Stimulated activated CD4-positive, alpha-beta T cell treated with anti-CD3 and anti-CD28 coated beads, Interleukin-4, amount 100 ng/mL, for 24 hours (primary cell): ENCODE data around the gene MYO3B.

ENCODE experiments used
- DNase-seq: peaks from one replicate; pipeline ENCODE4 v3.0.0-alpha.2; 2020

MYO3B gene

DNA sequence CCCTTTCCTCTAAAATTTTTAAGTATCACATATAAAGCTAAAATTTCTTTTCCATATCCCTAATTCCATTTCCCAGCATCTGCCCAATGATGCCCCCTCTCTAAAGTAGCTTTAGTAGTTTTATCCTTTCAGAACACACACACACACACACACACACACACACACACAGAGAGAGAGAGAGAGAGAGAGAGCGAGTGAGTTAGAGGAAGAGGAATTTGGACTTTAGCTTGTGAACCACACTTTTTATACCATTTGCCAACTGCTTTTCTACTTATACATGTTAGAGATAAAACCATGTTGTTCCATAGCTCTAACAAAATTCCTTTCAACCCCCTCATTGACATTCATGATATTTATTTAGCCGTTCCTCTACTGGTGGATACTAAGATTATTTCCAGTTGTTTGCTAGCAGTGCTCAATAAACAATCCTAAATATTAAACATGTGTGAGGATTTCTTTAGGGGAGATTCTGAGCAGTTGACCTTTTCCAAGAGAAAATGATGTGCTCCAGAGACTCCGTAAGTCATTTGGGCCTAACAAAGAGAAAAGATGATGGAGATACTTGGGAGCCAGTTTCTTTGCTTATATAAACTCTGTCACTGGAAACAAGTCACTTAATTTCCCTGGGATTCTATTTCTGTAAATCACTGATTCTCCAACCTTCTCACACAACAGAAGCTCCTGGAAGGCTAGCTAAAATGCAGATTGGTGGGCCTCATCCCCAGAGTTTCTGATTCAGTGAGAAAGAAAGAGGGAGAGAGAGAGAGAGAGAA is 307.5 kb downstream of the MYO3B start:
- no peak for DNase-seq

GRCh38 chr2:170486730-170487129 is 308.8 kb downstream of the MYO3B start:
- no peak for DNase-seq

DNA sequence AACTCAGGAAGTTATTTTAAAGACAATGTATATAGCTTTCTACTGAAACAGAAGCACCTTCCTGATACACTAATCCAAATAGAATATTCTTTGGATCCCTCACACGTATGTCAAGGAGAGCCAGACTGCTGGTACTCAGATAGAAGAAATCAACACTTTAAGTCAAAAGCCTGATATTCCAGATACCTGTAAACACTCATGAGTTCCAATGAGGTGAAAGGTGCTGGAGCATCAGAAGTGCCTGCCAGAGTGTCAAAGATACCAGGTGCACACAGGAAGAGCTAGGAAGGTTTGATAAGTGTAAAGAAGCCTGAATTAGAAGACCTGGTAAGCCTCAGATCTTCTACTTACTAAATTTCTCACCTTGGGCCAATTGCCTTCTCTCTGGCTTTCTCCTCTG is 310.9 kb downstream of the MYO3B start:
- no peak for DNase-seq

DNA sequence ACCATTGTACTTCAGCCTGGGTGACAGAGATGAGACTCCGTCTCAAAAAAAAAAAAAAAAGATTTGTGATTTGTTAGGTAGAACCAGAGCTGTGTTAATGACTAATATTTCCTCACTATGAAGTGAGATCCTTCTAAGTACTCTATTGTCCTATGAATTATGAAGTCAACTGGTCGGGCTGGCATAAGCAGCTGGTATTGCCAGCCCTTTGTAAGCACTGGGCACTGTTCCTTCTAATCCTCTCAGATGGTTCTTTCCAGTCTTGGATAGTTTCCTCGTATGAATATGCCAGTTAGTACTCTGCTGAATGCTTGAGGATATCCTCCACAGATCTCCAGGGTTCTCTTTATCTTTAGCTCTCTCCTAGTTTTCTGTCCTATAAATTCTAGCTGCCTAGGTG is 314.1 kb downstream of the MYO3B start:
- DNase-seq, result no peak

GRCh38 chr2:170493426-170494097 is 315.6 kb downstream of the MYO3B start:
- DNase-seq, result no peak

DNA sequence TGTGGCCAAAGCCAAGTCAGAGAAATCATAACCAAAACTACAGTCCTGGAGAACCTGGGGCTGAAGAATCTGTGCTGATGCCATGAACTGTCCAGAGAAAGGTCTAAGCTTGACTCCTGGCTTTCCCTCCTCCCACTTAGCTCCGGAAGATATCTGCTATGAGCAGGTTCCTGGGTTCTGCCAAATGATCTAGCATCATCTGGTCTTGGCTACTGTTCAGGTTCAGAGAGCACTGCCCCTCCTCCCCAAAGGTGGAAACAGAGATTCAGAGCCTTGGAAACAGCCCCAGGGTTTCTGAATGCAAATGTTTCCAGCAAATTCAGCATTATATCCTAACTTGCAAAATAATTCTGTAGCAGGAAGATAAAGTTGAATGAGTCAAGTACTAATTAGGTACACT is 317.9 kb downstream of the MYO3B start:
- no peak for DNase-seq

DNA sequence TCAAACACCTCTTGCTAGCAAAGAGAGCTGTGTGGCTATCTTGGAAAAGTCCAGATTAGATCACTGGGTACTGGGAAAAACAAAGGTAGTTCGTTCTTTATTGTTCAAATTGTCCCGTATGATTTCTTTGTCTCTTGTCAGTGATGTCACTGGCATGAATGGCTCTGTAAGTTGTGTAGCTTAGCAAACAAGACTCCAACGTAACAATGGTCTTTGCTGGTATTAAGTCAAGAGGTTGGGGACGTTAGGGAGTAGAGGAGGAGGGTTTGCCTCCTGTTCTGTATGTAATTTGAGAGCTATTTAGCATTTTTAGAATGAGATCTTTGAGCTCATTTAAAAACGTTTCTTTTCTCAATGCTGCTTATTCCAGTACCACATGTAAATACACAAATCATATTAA is 320.7 kb downstream of the MYO3B start:
- no peak for DNase-seq

- DNase-seq, result no peak
Measured at GRCh38 chr2:170500104-170500503, 322.2 kb downstream of the MYO3B start.

DNA sequence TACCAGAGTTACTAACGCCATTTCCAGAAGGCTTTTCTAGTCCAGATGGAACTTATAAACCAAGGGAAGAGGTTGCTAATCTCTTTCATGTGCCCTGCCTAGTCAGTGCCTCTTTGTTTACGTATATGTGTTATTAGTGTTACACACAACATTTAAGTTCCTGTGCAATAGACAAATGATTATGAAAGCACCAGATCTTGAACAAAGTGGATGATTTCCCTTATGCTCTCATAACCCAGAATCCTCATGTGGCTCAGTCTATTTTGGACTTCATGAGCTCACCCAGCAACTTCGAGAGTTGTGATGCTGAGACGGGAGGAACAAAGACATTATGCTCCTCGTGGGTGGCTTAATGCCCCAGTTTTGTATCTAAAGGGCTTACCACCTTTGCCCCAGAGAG is 322.8 kb downstream of the MYO3B start:
- no peak for DNase-seq

DNA sequence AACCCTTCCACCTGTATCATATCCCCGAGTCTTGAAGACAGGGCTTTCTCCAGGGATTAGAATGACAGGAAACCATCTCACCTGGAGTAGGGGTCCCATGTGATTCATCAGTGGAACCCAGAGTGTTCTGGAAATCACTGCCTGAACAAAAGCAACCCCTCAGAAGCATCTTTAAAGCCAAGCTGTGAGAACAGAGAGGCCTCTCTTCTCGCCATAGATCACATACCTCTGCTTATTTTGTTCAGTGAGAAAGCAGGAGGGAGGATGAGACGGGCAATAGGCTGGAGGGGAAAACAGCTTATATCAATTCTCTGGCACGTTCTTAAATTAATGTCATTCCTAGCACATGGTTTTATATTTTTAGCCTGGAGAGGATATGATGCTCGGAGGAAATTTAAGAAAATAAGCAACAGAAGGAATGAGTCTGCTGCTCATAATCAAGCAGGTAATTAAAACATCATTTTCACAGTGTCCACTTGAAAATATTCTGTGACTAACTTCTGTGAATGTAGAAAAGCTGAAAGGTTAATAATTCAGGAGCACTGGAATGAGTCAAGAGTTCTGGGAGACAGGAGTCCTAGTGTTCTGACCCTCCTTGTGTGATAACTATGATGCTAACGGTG is 323.6 kb downstream of the MYO3B start:
- DNase-seq, result no peak

DNA sequence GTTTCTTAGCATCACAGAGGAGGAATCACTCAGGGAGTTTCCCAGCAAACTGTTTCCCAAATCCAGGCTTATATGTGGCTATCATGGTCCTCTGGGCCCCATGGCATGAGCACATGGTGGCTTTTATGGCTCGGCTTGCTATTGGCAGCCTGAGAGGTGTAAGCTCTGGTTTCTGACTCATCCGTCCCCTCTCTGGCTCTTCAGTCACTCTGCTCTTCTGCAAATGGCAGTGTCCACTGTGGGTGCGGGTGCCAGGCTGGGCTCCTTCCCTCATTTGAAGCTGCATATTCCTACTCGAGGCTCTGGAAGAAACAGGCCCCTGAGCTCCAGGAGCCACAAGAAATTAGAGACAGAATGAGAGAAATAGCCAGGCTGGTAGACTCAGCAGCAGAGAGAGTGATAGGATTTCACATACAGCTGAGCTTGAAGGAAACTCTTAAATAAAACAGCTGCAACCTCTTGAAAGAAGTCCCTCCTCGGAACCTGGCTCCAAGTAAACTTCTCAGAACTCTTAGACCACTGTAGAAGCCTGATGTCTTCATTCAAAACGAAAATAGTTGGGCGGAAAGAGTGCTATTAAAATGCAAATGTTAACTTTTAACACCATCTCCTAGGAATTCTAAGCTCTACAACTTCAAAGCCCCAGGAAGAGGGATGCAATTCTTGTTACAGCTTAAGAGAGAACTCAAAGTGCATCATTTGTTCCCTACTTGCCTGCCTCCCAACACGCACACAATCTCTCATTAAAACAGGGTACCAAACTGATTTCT is 324.6 kb downstream of the MYO3B start:
- DNase-seq, result no peak

DNA sequence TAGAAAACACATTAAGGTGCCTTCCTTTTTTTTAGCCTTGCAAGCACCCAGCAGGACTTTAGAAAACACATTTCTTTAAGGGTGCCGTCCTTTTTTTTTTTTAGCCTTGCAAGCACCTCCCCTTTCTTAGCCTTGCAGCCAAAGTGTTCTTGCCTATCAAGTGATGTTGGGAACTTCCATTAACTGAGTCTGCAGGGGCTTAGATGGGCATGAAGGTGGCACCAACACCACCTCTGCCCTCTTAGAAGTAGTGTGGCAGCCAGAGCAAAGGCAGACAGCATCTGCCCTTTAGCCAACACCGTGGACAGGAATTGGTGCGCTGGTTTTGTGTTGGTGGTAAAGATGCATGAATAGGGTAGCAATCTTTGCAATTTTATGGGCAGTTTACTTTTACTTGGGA is 325.6 kb downstream of the MYO3B start:
- no peak for DNase-seq

- DNase-seq, result no peak
Measured at GRCh38 chr2:170503971-170504809, 326.2 kb downstream of the MYO3B start.

- DNase-seq, result no peak
Measured at GRCh38 chr2:170504810-170505145, 326.8 kb downstream of the MYO3B start.

- DNase-seq, result no peak
Measured at GRCh38 chr2:170505631-170506275, 327.8 kb downstream of the MYO3B start.

- no peak for DNase-seq
Measured at GRCh38 chr2:170509452-170510193, 331.7 kb downstream of the MYO3B start.

DNA sequence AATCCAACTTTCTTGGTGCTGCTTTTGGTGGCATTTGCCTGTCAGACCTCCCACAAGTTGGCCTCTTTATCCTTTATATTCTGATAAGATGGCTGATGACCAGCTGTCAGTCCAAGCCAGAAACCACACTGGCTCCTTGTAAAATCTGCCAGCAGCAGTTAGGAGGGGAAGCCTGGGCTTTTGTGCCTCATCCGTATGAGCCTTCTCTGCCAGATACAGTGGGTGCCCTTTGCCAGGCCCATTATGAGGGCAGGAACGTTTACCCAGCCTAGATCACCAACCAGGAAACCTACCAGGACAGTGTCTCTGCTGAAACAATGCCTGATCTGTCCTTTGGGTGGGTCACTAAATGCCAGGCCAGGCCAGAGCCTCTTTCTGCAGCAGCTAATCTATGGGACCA is 334.3 kb downstream of the MYO3B start:
- no peak for DNase-seq

DNA sequence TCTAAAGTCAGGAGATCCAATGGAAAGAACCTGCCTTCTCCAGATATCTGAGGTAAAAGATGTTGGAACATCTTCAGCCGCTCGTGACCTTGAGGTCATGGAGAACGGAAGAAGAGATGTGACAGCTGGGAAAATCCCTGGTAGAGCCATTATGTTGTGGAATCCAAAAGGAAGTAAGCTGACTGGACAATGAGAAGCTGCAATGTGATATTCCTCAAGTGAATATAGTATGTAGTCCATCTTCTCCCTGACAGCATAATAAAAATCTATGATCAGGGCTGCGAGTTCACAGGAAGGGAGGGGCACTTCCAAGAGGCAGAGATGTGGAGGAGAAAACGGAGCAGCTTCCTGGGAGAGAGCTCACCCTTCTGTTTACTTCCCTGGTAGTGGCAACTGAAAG is 336.2 kb downstream of the MYO3B start:
- no peak for DNase-seq

DNA sequence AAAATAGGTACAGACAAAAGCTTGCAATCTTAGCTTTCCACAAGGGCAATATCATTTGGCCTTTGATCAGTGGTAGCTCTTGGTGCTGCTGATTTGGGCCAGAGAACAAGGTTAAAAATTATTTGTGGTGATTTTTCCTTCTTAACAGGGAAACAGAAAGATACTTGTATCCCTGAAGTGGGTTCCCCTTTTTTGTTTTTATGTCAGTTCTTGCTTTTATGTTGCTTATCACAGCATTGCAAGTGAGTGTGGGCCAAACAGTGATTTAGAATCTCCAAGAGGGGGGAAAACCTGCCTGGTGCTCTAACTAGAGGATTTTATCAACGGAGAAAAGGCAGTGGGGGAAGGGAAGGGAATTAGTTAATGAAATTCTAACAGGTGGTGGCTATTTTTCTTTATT is 339.6 kb downstream of the MYO3B start:
- DNase-seq, result no peak

DNA sequence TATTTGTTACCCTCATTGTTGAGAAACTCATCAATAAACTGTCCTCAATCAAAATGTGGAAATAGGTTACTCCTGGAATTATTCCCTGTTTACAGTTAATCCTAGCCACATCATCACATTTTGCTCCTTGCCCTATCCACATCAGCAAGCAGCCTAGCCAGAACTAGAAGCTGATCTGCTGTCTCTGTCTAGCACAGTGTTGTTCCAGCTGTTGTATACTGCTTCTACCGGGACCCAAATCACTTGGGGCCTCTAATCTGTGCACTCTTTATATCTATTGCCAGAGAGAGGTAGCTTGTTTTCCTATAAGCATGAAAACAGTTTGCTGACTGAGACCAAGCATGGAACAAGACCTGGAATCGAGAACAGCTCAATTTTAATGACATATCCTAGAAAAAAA is 341.0 kb downstream of the MYO3B start:
- DNase-seq, result no peak

DNA sequence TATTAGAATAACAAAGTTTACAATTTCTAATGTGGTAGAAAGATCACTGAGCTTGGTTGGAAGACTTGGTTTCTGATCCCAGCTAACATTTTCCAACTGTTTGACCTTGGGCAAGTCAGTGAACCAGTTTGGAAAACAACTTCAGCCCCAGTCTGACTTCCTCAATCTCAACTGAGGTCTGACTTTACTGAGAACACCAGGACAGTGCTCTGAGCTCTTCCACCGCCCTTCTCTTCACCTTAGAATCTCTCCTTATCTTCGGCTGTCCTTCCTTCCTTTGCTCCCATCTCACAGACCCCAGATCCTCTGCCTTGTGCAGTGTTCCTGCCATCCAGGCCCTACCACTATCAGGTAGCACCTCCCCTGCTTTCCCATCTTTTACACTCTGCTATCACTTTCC is 343.4 kb downstream of the MYO3B start:
- DNase-seq, result no peak
